ENCODE measurements around the gene SLC25A11. TPM values are rescaled to one million over a fixed set of nuclear protein-coding genes. Genes with fewer than 3 reads are reported as not detected.

Gene SLC25A11
- total RNA-seq, 3 donors from 2014 or later, result 38.8 to 48.5 (median 42.6) TPM

DNA sequence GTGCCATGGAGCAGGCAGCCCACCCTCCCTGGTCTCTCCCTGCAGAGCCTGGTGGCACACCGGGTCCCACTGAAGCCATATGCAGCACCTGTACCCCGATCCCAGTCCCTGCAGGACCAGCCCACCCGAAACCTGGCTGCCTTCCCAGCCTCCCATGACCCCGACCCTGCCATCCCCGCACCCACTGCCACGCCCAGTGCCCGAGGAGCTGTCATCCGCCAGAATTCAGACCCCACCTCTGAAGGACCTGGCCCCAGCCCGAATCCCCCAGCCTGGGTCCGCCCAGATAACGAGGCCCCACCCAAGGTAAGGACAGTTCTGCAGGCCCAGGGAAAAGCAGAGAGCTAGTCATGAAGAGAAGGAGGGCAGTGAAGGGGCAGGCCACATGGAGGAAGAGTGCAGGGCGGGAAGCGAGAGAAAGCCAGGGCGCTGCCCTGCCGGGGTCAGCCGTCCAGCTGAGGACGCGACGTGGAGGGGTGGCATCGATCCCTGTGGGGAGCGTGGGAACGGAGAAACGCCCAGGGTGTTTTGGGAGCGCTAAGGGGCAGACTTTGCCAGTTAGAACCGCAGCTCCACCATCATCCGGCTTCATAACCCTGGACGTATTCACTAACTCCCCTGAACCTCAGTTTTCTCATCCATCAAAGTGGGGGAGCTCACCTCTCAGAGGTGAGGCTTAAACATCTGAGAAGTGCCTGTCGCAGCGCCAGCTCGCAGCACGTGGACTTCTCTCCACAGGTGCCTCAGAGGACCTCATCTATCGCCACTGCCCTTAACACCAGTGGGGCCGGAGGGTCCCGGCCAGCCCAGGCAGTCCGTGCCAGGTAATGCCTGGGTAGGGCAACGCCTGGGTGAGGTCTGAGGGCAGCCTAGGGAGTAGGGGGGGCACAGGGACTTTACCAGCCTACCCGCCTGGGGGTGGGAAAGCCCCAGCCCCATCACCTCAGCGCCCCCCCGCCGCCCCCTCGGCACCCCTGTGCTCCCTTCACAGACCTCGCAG is 48.1 kb downstream of the SLC25A11 start:
- H3K4me3 ChIP-seq, result no peak overlapping the region
- intact Hi-C loops (cut with DNase I; ENCODE audit: low total_unique reads), result loop anchor here (5.0 kb wide), 1 partner anchor 104 kb away; the partner anchor contains the start of genes GLTPD2 and VMO1
- H3K27me3 ChIP-seq, result no peaks in the 10 kb centered on the region
- TF ChIP-seq, protein P1, sequence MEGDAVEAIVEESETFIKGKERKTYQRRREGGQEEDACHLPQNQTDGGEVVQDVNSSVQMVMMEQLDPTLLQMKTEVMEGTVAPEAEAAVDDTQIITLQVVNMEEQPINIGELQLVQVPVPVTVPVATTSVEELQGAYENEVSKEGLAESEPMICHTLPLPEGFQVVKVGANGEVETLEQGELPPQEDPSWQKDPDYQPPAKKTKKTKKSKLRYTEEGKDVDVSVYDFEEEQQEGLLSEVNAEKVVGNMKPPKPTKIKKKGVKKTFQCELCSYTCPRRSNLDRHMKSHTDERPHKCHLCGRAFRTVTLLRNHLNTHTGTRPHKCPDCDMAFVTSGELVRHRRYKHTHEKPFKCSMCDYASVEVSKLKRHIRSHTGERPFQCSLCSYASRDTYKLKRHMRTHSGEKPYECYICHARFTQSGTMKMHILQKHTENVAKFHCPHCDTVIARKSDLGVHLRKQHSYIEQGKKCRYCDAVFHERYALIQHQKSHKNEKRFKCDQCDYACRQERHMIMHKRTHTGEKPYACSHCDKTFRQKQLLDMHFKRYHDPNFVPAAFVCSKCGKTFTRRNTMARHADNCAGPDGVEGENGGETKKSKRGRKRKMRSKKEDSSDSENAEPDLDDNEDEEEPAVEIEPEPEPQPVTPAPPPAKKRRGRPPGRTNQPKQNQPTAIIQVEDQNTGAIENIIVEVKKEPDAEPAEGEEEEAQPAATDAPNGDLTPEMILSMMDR (IDR thresholded peaks at IDR 0.05), result no peak
- TF ChIP-seq POLR2A (IDR thresholded peaks at IDR 0.05), result no peak
- no peak for TF ChIP-seq POLR2AphosphoS5 (IDR thresholded peaks at IDR 0.05)
- H3K4me1 ChIP-seq, result no peaks in the 10 kb centered on the region
- peaks cover 13% of the 10 kb centered on the region for H3K36me3 ChIP-seq
- no peak for DNase-seq (ENCODE audit: low spot score in 2 of 2)
- no peak overlapping the region for H3K27ac ChIP-seq
- H3K9me3 ChIP-seq, result no peaks in the 10 kb centered on the region

DNA sequence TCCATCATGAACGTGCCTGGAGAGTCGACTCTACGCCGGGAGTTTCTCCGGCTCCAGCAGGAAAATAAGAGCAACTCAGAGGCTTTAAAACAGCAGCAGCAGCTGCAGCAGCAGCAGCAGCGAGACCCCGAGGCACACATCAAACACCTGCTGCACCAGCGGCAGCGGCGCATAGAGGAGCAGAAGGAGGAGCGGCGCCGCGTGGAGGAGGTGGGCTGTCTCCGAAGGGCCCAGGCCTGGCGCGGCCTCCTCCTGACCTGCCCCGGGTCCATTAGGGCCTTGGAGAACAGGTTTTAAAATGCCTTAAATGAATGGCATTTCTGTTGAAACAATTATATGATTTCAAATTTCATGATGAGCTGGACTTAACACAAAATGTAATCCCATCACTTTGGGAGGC is 52.3 kb downstream of the SLC25A11 start:
- Histone ChIP-seq H3K27ac (no peak overlapping the region), H3K4me1 (no peaks in the 10 kb centered on the region), H3K4me3 (no peak overlapping the region), H3K27me3 (no peaks in the 10 kb centered on the region), H3K9me3 (no peaks in the 10 kb centered on the region), H3K36me3 (peaks cover 8% of the 10 kb centered on the region)
- DNase-seq (ENCODE audit: low spot score in 2 of 2), result no peak
- intact Hi-C loops (cut with DNase I; ENCODE audit: low total_unique reads), result loop anchor here (10.0 kb wide), 1 partner anchor 153 kb away; the partner anchor contains the start of genes CXCL16, MED11 and ZMYND15
- no peak for TF ChIP-seq POLR2AphosphoS5 (IDR thresholded peaks at IDR 0.05)
- TF ChIP-seq, protein P1 (IDR thresholded peaks at IDR 0.05), result no peak
- TF ChIP-seq POLR2A (IDR thresholded peaks at IDR 0.05), result no peak

Other genes with a start within 250 kb of the SLC25A11 start
- gene PELP1, start 235.9 kb downstream of the SLC25A11 start, total RNA-seq, result 10 to 100 TPM; 17.0 to 26.9 (median 21.0) TPM
- gene ARRB2, start 229.4 kb downstream of the SLC25A11 start, total RNA-seq, result 10 to 100 TPM; 25.2 to 67.4 (median 42.3) TPM
- 10 to 100 TPM; 29.3 to 41.7 (median 30.8) TPM for gene MED11, start 208.6 kb downstream of the SLC25A11 start, total RNA-seq
- gene ZMYND15, start 200.2 kb downstream of the SLC25A11 start, total RNA-seq, result 1 to 10 TPM in 1 of 3 donors, under 1 TPM in 2; 0.96 to 2.3 (median 0.98) TPM
- 10 to 100 TPM; 13.8 to 25.8 (median 18.6) TPM for gene CXCL16, start 200.1 kb downstream of the SLC25A11 start, total RNA-seq
- not detected for gene TM4SF5, start 168.2 kb downstream of the SLC25A11 start, total RNA-seq
- gene VMO1, start 153.7 kb downstream of the SLC25A11 start, total RNA-seq, result 1 to 10 TPM in 2 of 3 donors, under 1 TPM in 1; 0.98 to 5.0 (median 2.6) TPM
- gene GLTPD2, start 151.1 kb downstream of the SLC25A11 start, total RNA-seq, result not detected
- gene PSMB6, start 143.9 kb downstream of the SLC25A11 start, total RNA-seq, result 100 to 1,000 TPM; 133 to 183 (median 164) TPM
- gene PLD2, start 132.9 kb downstream of the SLC25A11 start, total RNA-seq, result 10 to 100 TPM; 17.1 to 40.6 (median 30.3) TPM
- gene MINK1, start 106.7 kb downstream of the SLC25A11 start, total RNA-seq, result 10 to 100 TPM; 25.9 to 58.7 (median 42.0) TPM
- gene C17orf107, start 40.5 kb downstream of the SLC25A11 start, total RNA-seq, result 10 to 100 TPM in 1 of 3 donors, 1 to 10 TPM in 1, not detected in 1; 3.9 to 10.5 TPM
- 1 to 10 TPM in 1 of 3 donors, under 1 TPM in 2; 0.16 to 2.0 (median 0.73) TPM for gene CHRNE, start 36.9 kb downstream of the SLC25A11 start, total RNA-seq
- gene GP1BA, start 7.8 kb downstream of the SLC25A11 start, total RNA-seq, result not detected
- gene RNF167, start 222 bp upstream of the SLC25A11 start, total RNA-seq, result 10 to 100 TPM; 38.3 to 49.0 (median 38.7) TPM
- gene PFN1, start 8.5 kb upstream of the SLC25A11 start, total RNA-seq, result 100 to 1,000 TPM; 290 to 487 (median 379) TPM
- gene ENO3, start 11.1 kb upstream of the SLC25A11 start, total RNA-seq, result 1 to 10 TPM; 1.6 to 4.6 (median 3.1) TPM
- gene SPAG7, start 27.8 kb upstream of the SLC25A11 start, total RNA-seq, result 10 to 100 TPM; 42.6 to 57.8 (median 55.2) TPM
- 10 to 100 TPM; 11.0 to 17.7 (median 13.5) TPM for gene CAMTA2, start 47.6 kb upstream of the SLC25A11 start, total RNA-seq
- 1 to 10 TPM in 2 of 3 donors, under 1 TPM in 1; 0.66 to 2.9 (median 1.9) TPM for gene INCA1, start 57.5 kb upstream of the SLC25A11 start, total RNA-seq
- gene KIF1C, start 57.9 kb upstream of the SLC25A11 start, total RNA-seq, result 10 to 100 TPM; 37.5 to 88.5 (median 50.5) TPM
- gene SLC52A1, start 95.4 kb upstream of the SLC25A11 start, total RNA-seq, result under 1 TPM; 0.29 to 0.98 (median 0.32) TPM
- 1 to 10 TPM; 3.7 to 8.8 (median 4.9) TPM for gene ZFP3, start 138.4 kb upstream of the SLC25A11 start, total RNA-seq
- 10 to 100 TPM in 1 of 3 donors, 1 to 10 TPM in 2; 5.1 to 13.8 (median 9.2) TPM for gene ZNF232, start 171.8 kb upstream of the SLC25A11 start, total RNA-seq
- gene USP6, start 176.0 kb upstream of the SLC25A11 start, total RNA-seq, result under 1 TPM; 0.16 to 0.44 (median 0.33) TPM